ENCODE measurements around the gene BANK1.

GRCh38 chr4:101942891-101943290, 152.4 kb downstream of the BANK1 start:
- no peak for TF ChIP-seq CTCF (IDR thresholded peaks at IDR 0.05; ENCODE audit: low read length)
- TF ChIP-seq EZH2 (IDR thresholded peaks at IDR 0.05; ENCODE audit: borderline replicate concordance, low read length): no peak

All from OCI-LY1 (cell line).